WERI-Rb-1 (cell line): ENCODE data around the gene SPTLC3.

Experiments used
- DNase-seq: peaks from one replicate; pipeline ENCODE4 v3.0.0-alpha.2; 2020
- H3K27ac ChIP-seq: fragments of 250-450 bp; sonication (Bioruptor Pico); 2 replicates; pipeline ENCODE4 v1.5.1; 2020; ENCODE audit warnings: mild to moderate bottlenecking, moderate library complexity
- H3K27me3 ChIP-seq: fragments of 250-450 bp; sonication (Bioruptor Pico); 2 replicates; pipeline ENCODE4 v1.5.1; 2021; ENCODE audit warnings: mild to moderate bottlenecking, low read depth, moderate library complexity; ENCODE audit not compliant: insufficient read depth, severe bottlenecking
- H3K36me3 ChIP-seq: fragments of 250-450 bp; sonication (Bioruptor Pico); 2 replicates; pipeline ENCODE4 v1.5.1; 2020; ENCODE audit warnings: mild to moderate bottlenecking, moderate library complexity
- H3K4me3 ChIP-seq: 2 replicates; pipeline ENCODE4 v1.5.1; 2011; ENCODE audit warnings: low read depth, mild to moderate bottlenecking, control low read depth, low read length
- H3K9me3 ChIP-seq: fragments of 250-450 bp; sonication (Bioruptor Pico); 2 replicates; pipeline ENCODE4 v1.5.1; 2021; ENCODE audit warnings: mild to moderate bottlenecking, moderate library complexity; ENCODE audit not compliant: severe bottlenecking
- CTCF ChIP-seq: IDR thresholded peaks from 2 replicates; pipeline ENCODE4 v1.5.1; 2011; ENCODE audit warnings: low read depth, mild to moderate bottlenecking, control low read depth, inconsistent platforms, low read length

Gene SPTLC3

GRCh38 chr20:13007596-13007995 lies 1.2 kb upstream of the SPTLC3 start:
- DNase-seq: no peak
- Histone ChIP-seq H3K36me3 (no peaks in the 10 kb centered on the region), H3K27me3 (no peaks in the 10 kb centered on the region), H3K27ac (no peak overlapping the region), H3K9me3 (no peaks in the 10 kb centered on the region), H3K4me3 (no peak overlapping the region)
- no peak for TF ChIP-seq CTCF

GRCh38 chr20:13009682-13010406 lies 1.1 kb downstream of the SPTLC3 start:
- TF ChIP-seq CTCF: no peak
- H3K36me3 ChIP-seq: no peaks in the 10 kb centered on the region
- no peak overlapping the region for H3K4me3 ChIP-seq
- H3K27me3 ChIP-seq: no peaks in the 10 kb centered on the region
- H3K27ac ChIP-seq: no peak overlapping the region
- DNase-seq: no peak
- no peaks in the 10 kb centered on the region for H3K9me3 ChIP-seq

GRCh38 chr20:13012886-13013285 lies 4.1 kb downstream of the SPTLC3 start:
- Histone ChIP-seq H3K9me3 (no peaks in the 10 kb centered on the region), H3K27me3 (no peaks in the 10 kb centered on the region), H3K4me3 (no peak overlapping the region), H3K27ac (no peak overlapping the region), H3K36me3 (no peaks in the 10 kb centered on the region)
- DNase-seq: no peak
- no peak for TF ChIP-seq CTCF

GRCh38 chr20:13013411-13013810 lies 4.6 kb downstream of the SPTLC3 start:
- Histone ChIP-seq H3K36me3 (no peaks in the 10 kb centered on the region), H3K27me3 (no peaks in the 10 kb centered on the region), H3K9me3 (no peaks in the 10 kb centered on the region), H3K4me3 (no peak overlapping the region), H3K27ac (no peak overlapping the region)
- no peak for TF ChIP-seq CTCF
- DNase-seq: no peak

- Histone ChIP-seq H3K27ac (no peak overlapping the region), H3K27me3 (no peaks in the 10 kb centered on the region), H3K36me3 (no peaks in the 10 kb centered on the region), H3K4me3 (no peak overlapping the region), H3K9me3 (no peaks in the 10 kb centered on the region)
- no peak for DNase-seq
- no peak for TF ChIP-seq CTCF
Measured at GRCh38 chr20:13017235-13017634, 8.5 kb downstream of the SPTLC3 start.

GRCh38 chr20:13017883-13018535 lies 9.2 kb downstream of the SPTLC3 start:
- Histone ChIP-seq H3K36me3 (no peaks in the 10 kb centered on the region), H3K27me3 (no peaks in the 10 kb centered on the region), H3K4me3 (no peak overlapping the region), H3K9me3 (no peaks in the 10 kb centered on the region), H3K27ac (no peak overlapping the region)
- no peak for TF ChIP-seq CTCF
- no peak for DNase-seq
